ENCODE results near the gene C17orf107. TPM values are rescaled to one million over a fixed set of nuclear protein-coding genes. Genes with fewer than 3 reads are reported as not detected.

Gene C17orf107
- total and polyA plus RNA-seq, 9 of the 15 experiments (the other 6 are each of a cell fraction or from before 2014, with no cell fraction given) = 0.05 to 0.29 (median 0.07) TPM; not detected in 4

- peaks cover 1 to 25% of the 10 kb centered on the region in 2 experiments; a peak in 3 of 5 replicates for H3K4me1 ChIP-seq (replicated peaks in 1 of 2; ENCODE audit: control insufficient read depth in 2 of 2, insufficient read depth in 2 of 2, low read length in 2 of 2)
- no peaks in the 10 kb centered on the region for H3K9me1 ChIP-seq (ENCODE audit: control insufficient read depth, insufficient read depth, low read length)
- no peak for DNase-seq (ENCODE audit: extremely low read depth in 1 of 4, low spot score in 3 of 4)
- POLR2A ChIA-PET = no interaction called here
- no peaks in the 10 kb centered on the region for H3K27me3 ChIP-seq (ENCODE audit: control insufficient read depth in 2 of 2, insufficient read depth in 2 of 2, low read length in 2 of 2)
- no peaks in the 10 kb centered on the region for H4K20me1 ChIP-seq (replicated peaks; ENCODE audit: control insufficient read depth, insufficient read depth, low read length)
- intact Hi-C loops (cut with micrococcal nuclease) (no loop called here), in situ Hi-C loops (cut with MboI) (no loop called here)
- no TSS peak for BruUV-seq (replicated peaks)
- H3K9ac ChIP-seq (ENCODE audit: insufficient read depth in 1 of 2, low read depth in 2 of 2, low read length in 2 of 2) = no peak overlapping the region
- CTCF ChIA-PET (ENCODE audit: low intra/inter-chr PET ratio) = no interaction called here
- no peak for ATAC-seq
- no peaks in the 10 kb centered on the region for H3K9me3 ChIP-seq (replicated peaks; ENCODE audit: control insufficient read depth, insufficient read depth, low read depth, low read length)
- peaks cover 44% of the 10 kb centered on the region; the same call in 2 of the 3 replicates for H3K36me3 ChIP-seq (ENCODE audit: control insufficient read depth, insufficient read depth, low read length)
- WGBS (ENCODE audit: insufficient coverage, low coverage, missing lambda C conversion rate) = 84% methylated on average over 5 of the region's 10 CpGs
- TF ChIP-seq CBFA2T2 (conservative IDR thresholded peaks at IDR 0.05) (peak; percentile 50), DACH1 (IDR thresholded peaks at IDR 0.05; ENCODE audit: partially characterized antibody) (no peak), TFE3 (CRISPR knock-in tag; IDR thresholded peaks at IDR 0.05) (peak; percentile 50; the same call in 1 of the 2 replicates), TOE1 (IDR thresholded peaks at IDR 0.05; ENCODE audit: borderline replicate concordance) (0 out of 2 replicates have a peak, but pooled peaks have one; percentile 43), TOE1 (CRISPR knock-in tag; IDR thresholded peaks at IDR 0.05; ENCODE audit: borderline replicate concordance, low read depth) (no peak), ELF1 (tag; IDR thresholded peaks at IDR 0.05) (no peak), GATAD2A (IDR thresholded peaks at IDR 0.05) (no peak), NR2C2 (CRISPR knock-in tag; IDR thresholded peaks at IDR 0.05) (peak; percentile 64; the same call in 1 of the 2 replicates), NR2C2 (tag; IDR thresholded peaks at IDR 0.05) (peak; percentile 46; the same call in 1 of the 2 replicates), NR2C1 (IDR thresholded peaks at IDR 0.05) (peak; percentile 82), NR2C1 (tag; IDR thresholded peaks at IDR 0.05) (peak; percentile 78), USF1 (CRISPR knock-in tag; IDR thresholded peaks at IDR 0.05) (peak; percentile 57; the same call in 1 of the 2 replicates), ELF4 (CRISPR knock-in tag; IDR thresholded peaks at IDR 0.05) (no peak), DDX20 (tag; IDR thresholded peaks at IDR 0.05; ENCODE audit: low read depth) (no peak), USF2 (CRISPR knock-in tag; IDR thresholded peaks at IDR 0.05) (peak; percentile 46), FOXM1 (IDR thresholded peaks at IDR 0.05; ENCODE audit: low read depth) (no peak), FOXM1 (CRISPR knock-in tag; IDR thresholded peaks at IDR 0.05; ENCODE audit: low read depth) (no peak), RAD51 (IDR thresholded peaks at IDR 0.05; ENCODE audit: borderline replicate concordance, low read depth) (peak; percentile 79)
- no peak overlapping the region for H3K27ac ChIP-seq (ENCODE audit: extremely low read depth, low read depth, low read length)
- no peak overlapping the region for H3K4me2 ChIP-seq (ENCODE audit: insufficient read depth, low read length)
- H2AFZ ChIP-seq (ENCODE audit: low read depth, low read length) = no peak overlapping the region
- H3K79me2 ChIP-seq (ENCODE audit: control insufficient read depth, insufficient read depth, low read length) = no peaks in the 10 kb centered on the region
- no peak for FAIRE-seq
- no peak overlapping the region for H3K4me3 ChIP-seq
These were observed 2.1 kb upstream of the C17orf107 start for GRCh38 chr17:4897198-4897687.
